GM21737 (cell line): Measurements from ENCODE around the gene KRT8.
A peak's percentile ranks its signal among the peaks of the same experiment; 100 is the strongest.
"Not testable (repeated sequence)": the region's sequence is repeated elsewhere in the genome, so short reads cannot be mapped to it uniquely, and the experiment has no call there.

Source experiments
- ATAC-seq: cut with Tn5 transposase; IDR thresholded peaks from one replicate; pipeline ENCODE4 v1.9.1; 2021; ENCODE audit warnings: mild to moderate bottlenecking, moderate library complexity; ENCODE audit not compliant: unreplicated experiment

KRT8 gene

DNA sequence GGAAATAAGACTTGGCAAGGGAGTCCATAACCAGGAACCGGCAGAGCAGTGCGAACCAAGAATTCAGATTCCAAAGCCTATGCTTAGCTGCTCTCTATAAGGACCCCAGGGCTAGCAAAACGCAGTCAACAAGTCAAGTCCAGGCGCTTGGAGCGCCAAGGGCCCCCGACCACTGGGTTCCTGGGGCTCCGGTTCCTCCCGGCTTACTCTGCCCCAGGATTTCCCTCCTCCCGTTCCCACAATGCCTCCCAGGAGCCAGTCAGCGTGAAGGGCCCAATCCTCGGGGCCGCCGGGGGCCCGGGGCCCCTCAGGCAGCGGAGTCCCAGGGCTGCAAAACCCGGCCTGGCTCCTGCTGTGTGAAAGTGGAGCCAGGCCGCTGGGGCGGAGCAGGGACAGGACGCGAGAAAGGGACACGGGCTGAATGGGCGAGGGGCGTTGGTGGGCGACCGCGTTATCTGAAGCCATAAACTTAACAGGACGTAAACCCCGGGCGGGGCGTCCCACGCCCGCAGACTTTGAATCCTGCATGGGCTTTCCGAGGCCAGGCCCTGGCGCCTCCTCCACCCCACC, 1.5 kb downstream of the KRT8 start:
- peak; percentile 45 for ATAC-seq

- ATAC-seq: no peak
These were observed 2.9 kb downstream of the KRT8 start for GRCh38 chr12:52901715-52902541.

DNA sequence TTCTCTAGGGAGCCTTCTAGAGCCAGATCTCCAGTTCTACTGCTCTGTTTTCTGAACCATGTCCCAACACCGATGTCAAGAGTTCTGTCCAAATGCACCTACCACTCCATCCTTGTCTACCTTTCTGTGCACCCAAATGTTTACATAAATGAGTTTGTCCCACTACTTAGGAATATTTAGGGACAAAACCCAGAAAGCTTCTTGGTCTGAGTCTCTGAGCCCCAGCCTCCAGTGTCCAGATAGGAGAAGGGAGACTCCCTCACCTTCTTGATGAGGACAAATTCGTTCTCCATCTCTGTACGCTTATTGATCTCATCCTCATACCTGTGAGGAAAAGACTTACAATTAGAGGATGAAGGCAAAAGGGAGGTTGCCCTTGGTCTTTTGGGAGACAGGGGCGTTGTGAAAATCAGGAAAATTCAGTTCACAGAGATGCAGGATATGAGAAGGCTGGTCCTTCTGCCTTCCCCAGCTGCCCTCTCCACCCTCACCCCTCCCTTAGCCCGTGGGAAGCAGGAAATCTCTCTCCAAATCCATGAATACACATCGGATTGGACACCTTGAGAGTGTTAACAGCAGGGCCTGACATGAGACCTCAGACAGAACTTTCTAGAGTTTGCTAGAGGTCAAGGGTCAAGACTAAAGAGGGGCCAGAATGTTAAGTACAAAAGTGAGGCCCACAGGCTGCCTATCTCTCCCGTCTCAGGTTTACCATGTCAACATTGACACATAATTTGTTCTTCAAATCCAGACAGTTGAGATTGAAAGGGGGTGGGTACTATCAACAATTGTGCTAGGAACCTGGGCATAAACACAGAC, 3.8 kb downstream of the KRT8 start:
- ATAC-seq: no peak

DNA sequence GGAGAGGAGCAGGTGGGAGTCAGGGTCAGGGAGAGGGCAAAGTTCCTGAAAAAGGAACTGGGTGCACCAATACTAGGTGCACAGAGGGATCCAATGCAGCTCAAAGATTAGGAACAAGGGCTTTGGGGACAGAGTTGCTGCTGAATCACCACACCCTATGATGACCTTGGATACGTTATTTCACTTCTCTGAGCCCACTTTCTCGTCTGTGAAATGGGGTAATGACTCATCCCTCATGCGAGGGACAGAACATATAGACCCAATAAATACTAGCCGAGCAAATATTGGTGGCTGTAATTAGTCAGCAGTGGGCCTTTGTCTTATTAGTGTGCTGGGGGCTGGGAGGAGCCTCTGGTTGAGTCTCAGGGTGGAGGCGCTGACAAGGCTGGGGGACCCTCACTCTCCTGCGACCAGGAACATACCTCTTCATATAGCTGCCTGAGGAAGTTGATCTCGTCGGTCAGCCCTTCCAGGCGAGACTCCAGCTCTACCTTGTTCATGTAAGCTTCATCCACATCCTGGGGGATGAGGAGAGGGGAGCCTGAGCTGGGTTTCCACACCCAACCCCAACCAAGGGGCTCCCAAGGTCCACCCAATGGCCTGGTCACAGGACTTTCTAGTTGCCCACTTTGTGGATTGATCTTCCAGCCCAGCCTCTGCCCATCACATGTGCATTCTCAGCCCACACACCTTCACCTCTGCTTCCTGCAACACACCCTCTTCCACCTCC, 4.5 kb downstream of the KRT8 start:
- ATAC-seq: no peak

DNA sequence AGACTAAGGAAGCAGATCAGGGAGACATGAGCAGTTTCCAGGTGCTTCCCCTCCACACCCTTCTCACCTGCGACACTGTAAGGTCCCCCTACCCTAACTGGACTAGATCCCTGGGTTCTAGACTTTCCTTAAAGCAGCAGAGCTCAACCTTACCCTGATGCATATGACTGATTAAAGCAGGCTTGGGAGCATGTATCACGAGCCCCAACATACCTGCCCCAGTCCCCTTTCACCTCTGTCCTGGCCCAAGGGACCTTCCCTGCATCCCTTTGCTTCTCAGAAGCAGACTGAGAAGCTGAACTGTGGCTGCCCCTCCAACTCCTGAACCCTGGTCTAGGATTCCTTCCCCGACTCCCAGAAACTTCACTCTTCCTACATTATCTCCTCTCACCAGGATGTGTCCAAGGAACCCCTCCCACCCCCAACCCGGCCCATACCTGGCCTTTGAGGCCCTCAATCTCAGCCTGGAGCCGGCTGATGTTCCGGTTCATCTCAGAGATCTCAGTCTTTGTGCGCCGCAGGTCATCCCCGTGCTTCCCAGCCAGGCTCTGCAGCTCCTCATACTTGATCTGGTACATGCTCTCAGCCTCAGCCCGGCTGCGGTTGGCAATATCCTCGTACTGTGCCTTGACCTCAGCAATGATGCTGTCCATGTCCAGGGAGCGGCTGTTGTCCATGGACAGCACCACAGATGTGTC, 5.4 kb downstream of the KRT8 start:
- no peak for ATAC-seq

GRCh38 chr12:52896190-52897100, 8.4 kb downstream of the KRT8 start:
- no peak for ATAC-seq

DNA sequence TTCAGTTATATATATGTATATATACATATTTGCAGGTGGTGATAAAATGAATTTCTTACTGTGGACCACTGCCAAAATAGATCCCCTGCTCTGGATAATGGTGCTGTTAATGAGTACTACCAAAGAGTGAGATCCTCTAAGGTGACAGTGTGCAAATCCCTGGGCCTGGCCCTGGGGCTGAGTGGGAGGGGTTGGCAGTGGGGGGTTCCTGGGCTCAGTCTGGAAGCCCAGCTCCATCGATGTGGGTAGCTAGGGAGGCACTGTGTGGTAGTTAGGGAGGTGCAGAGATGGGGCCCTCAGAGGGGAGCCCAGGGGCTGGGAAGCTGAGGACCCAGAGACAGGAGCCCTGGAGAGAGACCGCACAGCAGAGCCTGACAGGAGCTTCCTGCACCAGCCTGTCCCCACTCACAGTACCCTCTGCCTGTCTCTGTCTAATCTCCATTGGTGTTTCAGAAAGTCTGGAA, 9.1 kb downstream of the KRT8 start:
- no peak for ATAC-seq

DNA sequence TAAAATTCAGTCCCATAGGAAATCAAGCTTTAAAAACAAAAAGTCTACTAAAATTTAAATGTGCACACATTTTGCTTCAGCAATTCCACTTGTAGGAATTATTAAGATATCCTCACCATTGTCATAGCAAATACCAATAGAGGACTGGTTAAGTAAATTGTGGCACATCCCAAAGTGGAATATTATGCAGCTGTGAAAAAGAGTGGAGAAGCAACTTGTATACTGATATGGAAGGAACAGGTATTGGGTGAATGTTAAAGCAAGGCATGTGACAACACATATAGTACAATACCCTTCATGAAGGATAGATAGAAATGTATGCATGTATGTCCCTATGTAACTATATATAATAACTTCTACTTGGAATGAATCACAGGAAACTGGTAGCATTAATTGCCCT, 11.9 kb downstream of the KRT8 start:
- no peak for ATAC-seq

DNA sequence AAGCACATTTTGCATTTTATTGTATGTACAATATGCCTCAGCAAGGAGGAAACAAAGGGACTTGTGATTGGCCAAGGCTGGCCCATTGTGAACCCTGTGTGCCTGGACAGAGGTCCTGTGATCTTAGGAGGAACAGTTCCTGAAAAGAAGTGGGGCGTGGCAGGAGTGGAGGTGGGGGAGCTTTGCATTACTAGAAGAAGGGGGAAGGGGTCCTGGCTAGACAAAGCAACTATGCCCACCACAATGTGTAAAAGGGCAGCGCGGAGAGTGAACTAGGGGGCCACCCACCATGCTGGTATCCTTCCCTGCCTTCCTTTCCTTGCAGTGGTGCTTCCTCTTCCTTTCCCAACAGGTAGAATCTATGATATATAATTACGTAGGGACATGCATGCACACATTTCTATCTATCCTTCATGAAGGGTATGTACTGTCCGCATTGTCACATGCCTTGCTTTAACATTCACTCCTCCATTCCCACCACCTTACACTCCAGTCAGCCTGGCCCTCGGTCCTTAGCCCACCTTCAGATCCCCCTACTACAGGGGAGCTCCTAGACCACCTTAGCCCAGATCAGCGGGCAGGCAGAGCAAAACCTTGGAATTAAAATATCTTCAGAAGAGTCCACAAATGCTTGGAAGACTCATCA, 12.5 kb downstream of the KRT8 start:
- ATAC-seq: no peak

- ATAC-seq: no peak
These were observed 13.8 kb downstream of the KRT8 start for GRCh38 chr12:52891044-52891443.

DNA sequence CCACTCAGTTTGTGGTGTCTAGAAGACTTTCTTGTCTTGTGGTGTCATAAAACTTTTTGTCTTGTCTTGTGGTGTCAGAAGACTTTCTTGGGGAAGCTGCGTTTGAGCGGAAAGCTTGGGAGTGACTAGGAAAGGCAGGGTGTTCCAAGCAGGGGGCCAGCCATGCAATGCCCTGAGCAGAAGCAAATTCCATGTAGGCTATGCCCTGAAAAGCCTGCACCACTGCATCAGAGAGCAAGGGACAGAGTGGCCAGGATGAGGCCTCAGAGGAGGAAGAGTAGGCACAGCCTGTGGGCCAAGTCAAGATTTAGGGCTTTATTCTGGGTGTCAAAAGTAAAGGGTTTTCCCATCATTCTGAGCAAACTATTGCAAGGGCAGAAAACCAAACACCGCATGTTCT, 14.5 kb downstream of the KRT8 start:
- ATAC-seq: no peak

DNA sequence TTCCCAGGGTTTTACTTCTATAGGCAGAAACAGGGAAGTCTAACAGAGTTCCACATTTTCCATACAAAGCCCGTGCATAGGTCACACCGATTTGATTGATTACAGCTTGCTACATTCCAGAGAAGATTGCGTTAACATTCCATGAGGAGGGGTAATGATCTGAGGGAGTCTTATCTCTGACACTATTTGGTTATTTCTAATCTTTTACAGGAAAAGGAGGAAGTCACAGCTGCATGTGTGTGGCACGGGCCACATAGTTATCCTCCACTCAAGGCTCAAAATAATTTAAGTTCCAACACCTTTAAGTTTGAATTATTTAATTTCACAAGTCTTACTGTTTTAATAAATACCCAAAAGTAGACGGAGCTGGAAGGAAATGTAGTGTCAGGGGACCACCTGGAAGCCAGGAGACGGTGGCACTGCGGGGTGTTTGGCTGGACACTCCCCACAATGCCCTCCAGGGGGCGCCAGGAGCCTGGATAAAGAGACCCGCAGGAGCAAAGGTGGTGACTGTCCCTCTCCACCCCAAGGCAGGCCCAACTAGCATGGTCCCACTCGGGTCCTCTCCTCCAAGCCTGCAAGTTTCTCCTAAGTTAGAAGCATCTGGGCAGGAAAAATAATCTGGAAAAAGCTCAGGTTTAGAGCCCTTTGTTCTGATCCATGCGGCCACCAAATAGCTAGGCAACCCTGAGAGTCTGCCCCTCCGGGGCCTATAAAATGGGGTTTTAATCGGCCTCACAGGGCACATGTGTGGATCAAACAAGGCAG, 20.2 kb downstream of the KRT8 start:
- ATAC-seq: no peak

DNA sequence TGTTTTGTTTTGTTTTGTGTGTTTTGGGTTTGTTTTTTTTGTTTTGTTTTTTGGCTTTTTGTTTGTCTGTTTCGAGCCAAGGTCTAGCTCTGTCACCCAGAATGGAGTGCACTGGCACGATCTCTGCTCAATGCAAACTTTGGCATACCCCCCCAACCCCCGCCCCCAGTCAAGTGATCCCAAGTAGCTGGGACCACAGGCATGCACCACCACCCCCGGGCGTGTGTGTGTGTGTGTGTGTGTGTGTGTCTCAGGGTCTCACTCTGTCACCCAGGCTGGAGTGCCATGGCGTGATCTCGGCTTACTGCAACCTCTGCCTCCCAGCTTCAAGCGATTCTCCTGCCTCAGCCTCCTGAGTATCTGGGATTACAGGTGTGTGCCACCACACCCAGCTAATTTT, 24.4 kb downstream of the KRT8 start:
- ATAC-seq: not testable (repeated sequence)

GRCh38 chr12:52879394-52880351, 25.2 kb downstream of the KRT8 start:
- ATAC-seq: peak; percentile 61

GRCh38 chr12:52878507-52879393, 26.1 kb downstream of the KRT8 start:
- ATAC-seq: no peak

GRCh38 chr12:52877242-52877641, 27.6 kb downstream of the KRT8 start:
- ATAC-seq: no peak
